CD4-positive, alpha-beta T cell treated with Interleukin-17A for 1 hour (primary cell): Measurements from ENCODE around the gene CRADD.
"Not testable (repeated sequence)": the region's sequence is repeated elsewhere in the genome, so short reads cannot be mapped to it uniquely, and the experiment has no call there.

ENCODE experiments used
- DNase-seq: peaks from one replicate; pipeline ENCODE4 v3.0.0-alpha.2; 2020

CRADD gene

DNA sequence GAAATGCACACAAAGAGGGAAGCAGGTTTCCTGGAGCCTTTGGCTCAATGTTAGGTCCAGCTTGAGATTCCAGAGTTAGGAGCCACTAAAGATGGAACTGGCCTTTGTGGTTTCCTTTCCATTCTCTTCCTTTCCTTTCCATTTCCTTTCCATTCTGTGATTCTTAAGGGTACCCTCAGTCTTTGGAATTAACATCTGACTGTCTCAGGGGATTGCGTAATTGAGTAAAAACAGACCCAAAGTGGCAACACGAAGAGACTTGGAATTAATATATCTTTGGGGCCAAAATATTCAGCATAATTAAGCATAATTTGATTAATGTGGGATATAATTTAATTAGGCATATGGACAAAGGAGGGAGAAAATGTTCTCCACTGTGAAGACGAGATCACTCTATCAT is 205.6 kb downstream of the CRADD start:
- DNase-seq, result no peak

DNA sequence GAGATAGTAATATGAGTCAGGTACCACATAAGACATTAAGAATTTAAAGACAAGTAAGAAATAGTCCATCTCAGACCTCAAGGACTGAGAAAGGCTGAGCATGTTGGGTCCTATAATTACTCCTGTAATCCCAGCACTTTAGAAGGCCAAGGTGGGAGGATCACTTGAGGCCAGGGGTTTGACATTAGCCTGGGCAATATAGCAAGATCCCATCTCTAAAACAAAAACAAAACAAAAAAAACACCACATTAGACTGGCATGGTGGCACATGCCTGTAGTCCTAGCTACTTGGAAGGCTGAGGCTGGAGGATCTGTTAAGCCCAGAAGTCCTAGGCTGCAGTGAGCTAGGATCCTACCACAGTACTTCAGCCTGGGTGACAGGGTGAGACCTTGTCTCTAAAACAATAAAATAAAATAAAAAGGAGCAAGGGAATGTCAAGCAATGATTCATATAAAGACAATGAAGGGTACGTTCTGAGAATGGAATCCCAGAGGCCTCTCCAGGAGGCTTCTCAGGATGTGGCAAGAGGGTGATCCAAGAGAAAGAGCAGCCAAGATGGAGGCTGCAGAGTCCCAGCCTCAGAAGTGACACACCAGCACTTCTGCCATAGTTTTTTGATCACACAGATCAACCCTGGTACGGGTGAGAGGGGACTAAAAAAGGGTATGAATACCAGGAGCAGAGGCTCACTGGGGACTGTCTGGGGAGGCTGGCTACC is 206.4 kb downstream of the CRADD start:
- no peak for DNase-seq

DNA sequence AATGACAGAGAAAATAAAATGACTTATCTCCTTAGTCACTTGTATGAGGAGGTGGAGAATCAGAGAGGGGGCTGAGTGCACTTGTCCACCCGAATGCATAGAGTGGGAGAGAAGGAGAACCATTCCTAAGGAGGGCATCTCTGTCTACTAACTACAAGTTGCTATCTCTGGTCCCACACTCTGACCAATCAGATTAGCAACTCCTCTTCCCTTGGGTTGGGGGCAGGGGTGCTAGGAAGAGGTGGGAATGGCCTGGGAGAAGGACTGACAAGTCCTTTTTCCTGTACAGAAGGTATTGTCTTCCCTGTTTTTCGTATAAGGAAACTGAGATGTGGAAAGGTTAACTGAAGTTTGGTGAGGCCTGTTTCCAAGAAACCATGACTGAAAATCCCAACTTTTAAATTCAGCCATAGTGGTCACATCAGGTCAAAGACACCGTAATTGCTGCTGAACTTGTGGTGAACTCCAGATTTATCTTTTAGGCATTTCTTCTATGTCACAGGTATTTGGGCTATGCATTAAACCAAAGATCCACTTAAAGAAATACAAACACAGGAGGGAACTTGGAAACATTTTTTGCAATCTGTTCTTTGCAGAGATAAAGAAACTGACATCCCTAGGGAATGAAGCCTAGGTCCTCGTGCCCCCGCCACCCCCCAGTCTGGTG is 207.8 kb downstream of the CRADD start:
- DNase-seq, result no peak

DNA sequence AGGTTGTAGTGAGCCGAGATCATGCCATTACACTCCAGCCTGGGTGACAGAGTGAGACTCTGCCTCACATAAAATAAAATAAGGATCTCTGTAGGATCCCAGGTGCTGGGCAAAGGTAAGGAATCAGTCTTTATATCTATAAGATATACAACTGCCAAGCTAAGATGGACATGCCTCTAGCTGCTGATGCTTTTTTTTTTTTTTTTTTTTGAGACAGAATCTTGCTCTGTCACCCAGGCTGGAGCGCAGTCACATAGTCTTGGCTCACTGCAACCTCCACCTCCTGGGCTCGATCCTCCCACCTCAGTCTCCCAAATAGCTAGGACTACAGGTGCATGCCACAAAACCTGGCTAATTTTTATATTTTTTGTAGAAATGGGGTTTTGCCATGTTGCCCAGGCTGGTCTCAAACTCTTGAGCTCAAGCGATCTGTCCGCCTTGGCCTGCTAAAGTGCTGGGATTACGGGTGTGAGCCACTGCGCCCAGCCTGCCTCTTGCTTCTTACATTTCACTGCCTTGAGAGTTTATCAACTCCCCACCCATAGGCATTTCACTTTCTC is 208.9 kb downstream of the CRADD start:
- not testable (repeated sequence) for DNase-seq

DNA sequence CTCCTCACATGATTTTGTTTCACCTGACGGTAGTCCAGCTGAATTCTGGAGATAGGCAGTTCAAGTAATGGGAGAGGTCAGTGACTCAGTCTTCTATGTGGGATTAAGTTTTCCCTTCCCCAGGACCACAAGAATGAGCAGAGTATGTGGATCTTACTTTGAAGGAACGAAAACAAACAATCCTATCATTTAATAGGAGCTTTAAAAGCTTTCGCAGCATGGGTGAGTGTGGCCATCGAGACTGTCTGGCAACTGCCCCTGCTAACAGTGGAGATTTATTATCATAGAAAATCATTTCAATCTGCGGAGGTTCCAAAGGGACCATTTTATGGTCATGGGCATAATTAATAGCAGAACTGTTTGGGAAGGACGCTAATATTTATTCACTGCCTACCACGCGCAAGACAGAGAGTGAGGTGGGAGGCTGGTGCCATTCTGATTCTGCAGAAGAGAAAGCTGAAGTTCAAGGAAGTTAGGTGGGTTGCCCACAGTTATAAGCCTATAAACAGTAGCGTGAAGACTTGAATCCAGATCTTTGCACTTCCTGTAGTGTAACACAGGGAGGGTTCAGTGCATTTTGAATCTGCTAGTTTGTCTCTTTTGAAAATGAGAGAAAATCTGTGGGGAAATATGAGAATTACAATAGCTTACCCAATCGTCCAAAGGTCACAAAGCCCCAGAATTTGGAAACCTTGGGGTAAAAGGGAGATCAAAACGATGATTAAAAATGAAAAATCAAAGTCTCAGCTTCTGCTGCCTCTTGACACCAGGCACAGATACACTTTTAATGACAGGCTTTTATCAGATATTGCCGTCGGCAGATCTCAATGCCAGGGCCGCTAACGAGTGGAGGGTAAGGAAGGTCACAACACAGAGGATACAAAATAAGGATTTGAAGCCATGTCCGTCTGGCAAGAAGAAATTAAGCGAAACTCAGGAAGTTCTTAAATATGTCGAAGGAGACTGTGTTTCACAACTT is 209.6 kb downstream of the CRADD start:
- no peak for DNase-seq

DNA sequence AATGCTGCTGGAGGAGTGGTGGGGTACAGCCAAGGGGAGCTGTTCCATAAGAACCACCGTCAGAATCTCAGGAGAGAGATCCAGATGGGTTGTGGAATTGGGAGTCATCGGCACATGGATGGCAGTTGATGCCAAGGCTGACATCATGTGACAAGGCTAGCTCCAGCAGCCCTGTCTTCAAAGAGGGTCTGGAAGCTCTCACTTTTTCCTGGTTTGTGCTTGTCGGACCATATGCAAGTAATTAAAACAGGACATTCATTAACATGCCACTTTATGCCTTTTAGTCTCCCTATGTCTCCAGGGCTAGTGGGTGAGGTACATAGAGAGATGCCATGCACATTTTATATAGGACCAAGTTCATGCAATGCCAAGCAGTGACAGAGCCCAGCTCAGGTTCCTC is 211.8 kb downstream of the CRADD start:
- no peak for DNase-seq

DNA sequence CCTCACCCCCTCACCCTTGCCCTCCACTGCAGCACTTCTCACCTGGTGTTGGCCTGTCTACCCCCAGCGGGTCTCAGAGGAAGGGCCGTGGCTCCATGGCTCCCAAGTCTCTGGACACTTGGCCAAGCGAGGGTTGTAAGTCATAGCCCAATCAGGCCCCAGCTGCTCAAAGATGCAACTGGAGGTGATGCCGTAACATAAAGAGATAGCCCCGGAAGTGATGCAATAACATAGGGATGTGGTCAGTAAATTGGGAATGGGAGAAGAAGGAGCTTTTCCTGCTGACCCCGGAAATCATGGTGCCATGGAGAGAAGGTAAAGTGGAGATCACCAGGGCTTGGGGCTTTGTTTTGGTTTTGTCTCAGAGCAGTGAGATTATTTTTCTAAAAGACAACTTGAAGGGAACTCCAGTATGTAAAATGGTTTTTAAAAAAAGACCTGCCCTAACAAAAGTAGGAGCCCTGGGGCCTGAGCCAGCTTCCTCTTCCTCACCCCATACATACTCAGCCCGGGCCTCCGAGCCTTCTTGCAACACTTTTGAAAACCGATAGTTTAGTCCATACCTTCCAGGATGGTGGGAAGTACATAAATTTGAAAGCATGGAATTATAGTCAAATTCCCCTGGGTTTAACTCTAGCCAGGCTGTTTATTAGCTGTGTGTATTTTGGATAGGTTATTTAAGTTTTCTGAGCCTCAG is 212.5 kb downstream of the CRADD start:
- DNase-seq, result no peak

DNA sequence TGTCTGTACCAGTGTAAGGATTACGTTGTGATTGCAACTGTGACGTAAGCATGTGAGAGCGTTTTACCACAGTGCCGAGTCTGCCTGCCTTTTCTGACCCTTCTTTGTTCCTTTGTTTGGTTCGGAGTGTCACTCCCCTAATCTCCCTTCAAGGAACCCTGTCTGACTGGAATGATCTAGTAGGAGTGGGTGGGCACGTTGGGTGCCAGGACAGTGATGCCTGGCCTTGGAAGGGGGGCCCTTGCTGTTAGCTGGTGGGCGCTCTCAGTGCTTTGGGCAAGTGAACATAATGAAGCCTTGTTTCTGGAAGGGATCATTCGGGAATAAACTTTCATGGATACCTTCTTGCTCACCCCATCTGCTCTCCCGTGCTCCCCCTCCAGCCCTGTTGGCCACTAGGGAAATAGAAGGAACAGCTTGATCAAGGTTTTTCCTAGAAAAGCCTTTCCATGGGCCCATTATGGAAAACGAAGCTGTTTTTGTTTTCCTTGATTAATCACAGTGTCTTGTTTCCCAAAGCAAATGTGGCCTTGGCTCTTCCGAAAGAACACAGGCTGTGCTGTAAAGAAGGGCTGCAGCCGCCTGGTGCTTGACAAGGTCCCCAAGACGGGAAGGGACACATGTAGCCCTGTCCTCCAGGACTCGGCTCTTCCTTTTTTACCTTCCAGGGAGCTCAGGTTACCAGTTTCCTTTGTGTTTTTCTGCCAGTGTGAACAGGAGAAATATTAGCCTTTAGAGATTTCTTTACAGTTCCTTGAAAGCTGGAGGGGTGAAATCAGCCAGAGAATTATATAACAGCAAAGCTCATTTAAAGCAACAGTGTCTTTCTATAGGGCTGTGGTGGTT is 215.5 kb downstream of the CRADD start:
- DNase-seq, result no peak

DNA sequence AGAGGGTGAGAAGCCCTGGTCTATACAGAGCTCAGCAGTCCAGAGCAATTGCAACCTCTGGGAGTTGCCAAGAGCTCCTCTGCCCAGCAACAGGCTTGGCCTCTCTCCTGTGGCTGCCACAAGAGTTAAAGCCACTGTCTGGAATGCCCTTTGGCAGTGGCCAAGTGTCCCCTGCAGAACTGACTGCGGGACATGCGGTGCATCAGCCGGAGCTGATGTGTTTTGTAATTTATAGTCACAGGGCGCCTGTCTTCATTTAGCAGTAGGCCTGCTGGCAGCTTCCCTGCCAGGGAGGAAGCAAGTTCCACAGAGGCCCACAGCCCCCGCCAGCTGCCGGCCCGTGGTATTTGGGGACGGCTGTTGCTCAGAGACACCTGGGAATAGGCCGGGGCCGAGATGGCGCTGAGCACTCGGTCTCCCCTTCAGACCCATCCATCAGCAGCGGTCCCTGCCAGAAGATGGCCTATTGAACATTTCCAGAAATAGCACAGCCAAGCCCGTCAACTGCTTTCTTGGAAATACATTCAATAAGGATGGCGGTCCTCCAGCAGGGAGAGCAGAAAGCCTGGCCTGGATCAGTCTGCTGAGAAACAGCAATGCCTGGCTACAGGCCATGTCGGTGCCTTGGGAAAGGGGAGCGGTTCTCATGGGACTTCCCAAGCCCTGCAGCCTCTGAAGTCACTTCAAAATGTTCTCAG is 217.4 kb downstream of the CRADD start:
- no peak for DNase-seq

DNA sequence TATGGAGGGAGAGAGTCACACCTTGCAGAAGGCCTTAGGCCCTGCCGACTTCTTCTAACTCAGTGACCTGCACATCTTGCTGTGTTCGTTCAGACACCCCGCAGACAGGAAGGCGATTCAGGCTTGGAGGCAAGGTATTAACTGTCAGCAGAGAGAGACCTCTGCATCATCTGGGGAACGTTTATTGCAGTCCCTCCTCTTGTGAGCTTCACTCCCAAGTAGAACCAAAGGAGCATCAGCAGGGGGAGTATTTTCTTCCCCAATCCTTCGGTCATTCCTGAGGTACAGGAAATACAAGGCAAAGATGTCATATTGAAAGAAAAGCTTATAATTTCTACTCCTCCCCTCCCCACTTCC is 217.9 kb downstream of the CRADD start:
- DNase-seq, result no peak

DNA sequence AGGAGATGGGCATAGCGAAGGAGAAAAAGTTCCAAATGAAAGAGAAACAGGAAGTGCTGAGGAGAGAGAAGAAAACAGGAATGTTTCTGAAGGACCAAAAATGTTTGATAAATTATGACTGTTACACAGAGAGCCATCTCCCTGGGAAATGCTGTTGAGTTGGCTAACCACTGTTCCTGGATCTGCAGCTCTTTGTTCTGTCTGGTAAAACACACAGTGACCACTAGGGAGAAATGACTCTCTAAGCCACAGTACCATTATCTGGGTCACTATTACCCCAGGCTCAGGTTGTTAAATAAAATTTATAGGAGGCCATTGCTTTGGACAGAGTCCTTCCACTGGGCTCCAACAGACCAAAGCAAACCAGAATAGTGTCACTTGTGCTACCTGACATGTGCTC is 219.3 kb downstream of the CRADD start:
- DNase-seq, result no peak

DNA sequence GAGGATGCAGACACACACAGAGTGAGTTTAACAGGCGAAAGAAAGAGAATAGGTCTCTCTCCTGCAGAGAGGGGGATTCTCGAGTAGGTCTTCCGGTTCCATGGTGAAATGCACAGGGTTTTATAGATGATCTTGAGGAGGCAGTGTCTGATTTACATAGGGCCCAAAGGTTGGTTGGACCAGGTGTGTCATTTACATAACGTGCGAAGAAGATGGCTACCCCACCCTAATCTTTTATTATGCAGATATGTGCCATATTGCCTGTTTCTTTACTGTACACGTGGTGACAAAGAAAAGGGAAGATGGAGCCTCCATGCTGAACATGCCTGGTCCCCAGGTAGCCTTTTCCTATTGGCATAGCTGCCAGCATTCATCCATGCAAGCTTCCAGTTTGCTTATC is 219.8 kb downstream of the CRADD start:
- DNase-seq, result no peak

DNA sequence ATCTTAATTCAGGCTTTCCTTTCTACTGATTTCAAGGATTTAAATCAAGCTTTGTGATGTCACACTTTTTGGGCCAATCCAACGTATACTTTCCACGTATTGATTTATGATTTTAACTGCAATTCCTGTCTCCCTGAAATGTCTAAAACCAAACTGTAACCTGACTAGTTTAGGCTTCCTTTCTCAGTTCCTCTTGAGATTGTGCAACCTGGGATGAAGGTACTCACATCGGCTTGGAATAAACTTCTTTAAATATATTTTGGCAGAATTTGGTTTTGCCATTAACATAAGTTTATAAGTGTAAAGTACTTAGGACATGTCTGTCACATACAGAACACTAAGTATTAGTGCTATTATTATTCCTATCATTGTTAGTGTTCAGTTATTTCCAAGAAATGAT is 224.6 kb downstream of the CRADD start:
- DNase-seq, result no peak

DNA sequence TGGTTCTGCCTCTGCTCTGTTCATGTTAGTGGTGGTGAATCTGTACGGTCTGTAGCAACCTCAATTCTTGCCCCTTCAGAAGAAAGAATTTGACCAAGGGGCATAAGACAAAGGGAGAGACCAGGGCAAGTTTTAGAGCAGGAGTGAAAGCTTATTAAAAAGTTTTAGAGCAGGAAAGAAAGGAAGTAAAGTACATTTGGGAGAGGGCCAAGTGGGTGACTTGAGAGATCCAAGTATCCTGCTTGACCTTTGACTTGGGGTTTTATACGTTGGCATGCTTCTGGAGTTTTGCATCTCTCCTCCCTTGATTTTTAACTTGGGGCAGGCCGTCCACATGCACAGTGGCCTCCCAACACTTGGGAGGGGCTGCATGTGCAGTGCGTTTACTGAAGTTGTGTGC is 225.0 kb downstream of the CRADD start:
- no peak for DNase-seq

DNA sequence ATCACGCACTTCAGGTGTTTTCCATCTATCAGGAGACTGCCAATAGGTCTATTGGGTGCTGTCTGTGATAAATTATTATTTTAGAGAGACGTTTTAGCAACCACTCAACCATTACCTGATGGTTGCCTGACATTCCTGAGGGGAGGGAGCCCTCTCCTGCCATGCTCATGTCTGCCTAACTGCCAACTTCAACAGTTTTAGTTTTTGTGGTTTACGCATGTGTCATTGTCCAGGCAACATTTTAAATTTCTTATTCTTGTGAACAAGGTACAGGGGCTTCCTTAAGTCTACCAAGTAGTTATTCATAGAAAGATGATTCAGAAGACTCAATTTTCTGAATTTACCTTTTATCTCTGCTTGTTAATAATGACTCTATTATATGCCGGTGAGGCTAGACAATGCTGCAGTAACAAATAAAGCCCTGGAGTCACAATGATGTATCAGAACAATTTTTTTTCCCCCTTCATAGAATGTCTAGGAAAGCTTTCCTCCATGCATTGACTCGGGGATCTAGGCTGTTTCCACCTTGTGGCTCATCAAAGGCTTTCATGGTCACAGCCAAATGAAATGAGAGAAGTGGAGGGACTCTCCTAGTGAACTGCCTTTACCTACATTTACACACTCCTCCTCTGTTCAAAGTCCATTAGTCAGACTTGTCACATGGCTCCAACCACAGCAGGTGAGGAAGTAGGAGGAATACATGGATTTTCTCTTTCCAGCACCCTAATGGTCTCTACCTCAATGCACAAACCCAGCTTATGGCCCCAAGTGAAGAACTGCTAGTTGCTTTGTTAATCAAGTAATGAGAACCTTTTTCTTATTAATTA is 225.8 kb downstream of the CRADD start:
- no peak for DNase-seq

DNA sequence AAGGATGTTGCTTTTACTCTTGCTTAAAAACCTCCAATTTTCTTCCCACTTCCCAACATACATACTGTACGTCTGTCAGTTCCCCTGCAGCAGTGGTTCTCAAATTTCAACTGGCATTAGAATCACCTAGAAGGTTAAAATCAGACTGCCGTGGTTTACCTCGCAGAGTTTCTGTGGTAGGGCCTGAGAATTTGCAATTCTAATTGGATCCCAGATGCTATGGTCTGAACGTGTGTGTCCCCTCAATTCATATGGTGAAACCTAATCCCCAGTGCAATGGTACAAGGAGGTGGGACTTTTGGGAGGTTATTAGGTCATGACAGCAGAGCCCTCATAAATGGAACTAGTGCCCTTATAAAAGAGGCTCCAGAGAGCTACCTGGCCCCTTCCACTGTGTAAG is 226.9 kb downstream of the CRADD start:
- DNase-seq, result no peak

DNA sequence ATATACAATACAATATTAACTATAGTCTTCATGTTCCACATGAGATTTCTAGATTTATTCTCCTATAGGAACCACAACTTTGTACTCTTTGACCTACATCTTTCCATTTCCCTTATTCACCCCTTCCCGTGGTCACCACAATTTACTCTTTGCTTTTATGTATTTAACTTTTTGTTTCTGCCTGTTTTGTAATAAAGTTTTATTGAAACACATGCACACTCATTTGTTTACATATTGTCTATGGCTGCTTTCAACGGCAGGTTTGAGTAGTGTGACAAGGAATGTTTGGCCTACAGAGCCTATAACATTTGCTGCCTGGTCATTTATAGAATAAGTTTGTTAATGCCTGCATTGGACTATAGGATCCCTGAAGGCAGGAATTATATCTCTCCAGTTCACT is 231.1 kb downstream of the CRADD start:
- no peak for DNase-seq

DNA sequence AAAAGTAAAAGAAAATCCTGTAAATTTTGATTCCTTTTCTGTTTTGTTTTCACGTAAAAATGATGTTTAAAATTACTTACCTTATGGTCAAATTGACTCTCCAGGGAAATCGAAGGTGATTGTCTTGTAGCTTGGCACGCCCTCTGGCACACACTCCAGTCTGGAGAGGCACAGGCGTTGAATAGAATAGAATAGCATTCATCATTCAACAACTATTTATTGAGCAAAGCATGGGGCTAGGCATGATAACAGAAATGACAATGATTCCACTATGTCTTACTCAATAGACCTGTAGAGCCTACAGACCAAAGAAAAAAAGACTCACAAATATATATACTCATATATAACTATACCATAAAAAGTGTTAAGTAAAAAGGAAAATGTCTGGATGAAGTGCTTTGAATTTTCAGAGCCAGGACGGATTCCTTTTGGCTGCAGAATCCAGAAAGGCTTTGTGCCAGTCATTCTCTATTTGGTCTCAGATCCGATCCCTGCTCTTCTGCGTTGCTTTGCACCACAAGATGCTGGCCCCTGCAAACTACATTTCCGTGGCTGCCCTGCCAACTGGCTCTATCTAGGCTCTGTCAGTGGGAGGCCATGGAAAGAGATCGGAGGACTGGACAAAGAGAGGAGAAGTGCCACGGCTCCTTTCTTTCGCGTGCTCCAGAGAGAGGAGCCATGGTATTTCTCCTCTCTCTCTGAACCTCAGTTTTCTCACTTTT is 231.8 kb downstream of the CRADD start:
- no peak for DNase-seq

DNA sequence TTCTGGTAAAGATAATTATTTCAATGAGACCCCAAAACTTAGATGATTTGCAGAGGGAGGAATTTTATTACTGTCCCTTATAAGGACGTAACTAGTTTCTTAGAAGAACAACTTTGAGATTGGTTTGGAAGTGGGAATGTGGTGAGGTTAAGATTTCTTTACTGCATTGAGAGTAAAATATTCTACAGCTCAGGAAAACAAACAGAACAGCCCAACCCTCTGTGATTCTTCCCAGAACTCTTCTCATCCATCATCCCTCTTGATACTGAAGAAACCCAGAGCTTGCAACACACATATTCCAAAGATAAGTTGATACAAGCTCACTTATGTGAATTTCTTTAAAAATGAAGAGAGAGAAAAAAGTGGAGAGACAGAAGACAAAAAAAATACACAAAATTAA is 234.2 kb downstream of the CRADD start:
- DNase-seq, result no peak
